ENCODE results near the gene CEP57L1.

- no peak for TF ChIP-seq CTCF (IDR thresholded peaks at IDR 0.05)
- TF ChIP-seq POLR2A (IDR thresholded peaks at IDR 0.05) = no peak
Measured at GRCh38 chr6:109103942-109104341, 8.6 kb downstream of the CEP57L1 start.

Measured in uterus (tissue), 2 donors.